HG03039 (cell line): ENCODE results near the gene HCN1.

Source experiments
- ATAC-seq: cut with Tn5 transposase; IDR thresholded peaks from one replicate; pipeline ENCODE4 v1.9.1; 2021; ENCODE audit warnings: mild to moderate bottlenecking, moderate library complexity; ENCODE audit not compliant: unreplicated experiment

HCN1 gene

GRCh38 chr5:45696206-45696836 is at the start of gene HCN1:
HCN1 (minus strand) TSS chr5:45696380.
- ATAC-seq = no peak

- no peak for ATAC-seq
These were observed 44.9 kb upstream of the HCN1 start for GRCh38 chr5:45741110-45741509.

GRCh38 chr5:45737153-45737552 is 41.0 kb upstream of the HCN1 start:
- ATAC-seq = no peak

GRCh38 chr5:45725537-45725936 is 29.4 kb upstream of the HCN1 start:
- ATAC-seq = no peak

- ATAC-seq = no peak
These were observed 1.0 kb upstream of the HCN1 start for GRCh38 chr5:45697201-45697600.

DNA sequence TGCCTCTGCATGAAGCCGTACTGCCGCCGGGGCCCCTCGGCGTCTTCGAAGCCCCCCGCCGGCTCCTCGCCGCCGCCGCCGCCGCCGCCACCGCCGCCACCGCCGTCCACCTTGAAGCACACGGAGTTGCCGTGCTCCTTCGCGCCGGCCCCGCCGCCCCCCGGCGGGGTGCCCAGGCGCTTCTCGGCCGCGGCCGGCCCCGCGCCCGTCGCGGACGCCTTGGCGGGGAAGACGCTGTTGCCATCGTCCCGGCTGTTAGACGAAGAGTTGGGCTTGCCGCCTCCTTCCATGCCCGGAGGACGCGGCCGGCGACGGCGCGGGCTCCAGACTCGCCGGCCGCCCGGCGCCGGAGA is 400 bp downstream of the HCN1 start:
- ATAC-seq = no peak

- no peak for ATAC-seq
These were observed 993 bp downstream of the HCN1 start for GRCh38 chr5:45694971-45695803.

DNA sequence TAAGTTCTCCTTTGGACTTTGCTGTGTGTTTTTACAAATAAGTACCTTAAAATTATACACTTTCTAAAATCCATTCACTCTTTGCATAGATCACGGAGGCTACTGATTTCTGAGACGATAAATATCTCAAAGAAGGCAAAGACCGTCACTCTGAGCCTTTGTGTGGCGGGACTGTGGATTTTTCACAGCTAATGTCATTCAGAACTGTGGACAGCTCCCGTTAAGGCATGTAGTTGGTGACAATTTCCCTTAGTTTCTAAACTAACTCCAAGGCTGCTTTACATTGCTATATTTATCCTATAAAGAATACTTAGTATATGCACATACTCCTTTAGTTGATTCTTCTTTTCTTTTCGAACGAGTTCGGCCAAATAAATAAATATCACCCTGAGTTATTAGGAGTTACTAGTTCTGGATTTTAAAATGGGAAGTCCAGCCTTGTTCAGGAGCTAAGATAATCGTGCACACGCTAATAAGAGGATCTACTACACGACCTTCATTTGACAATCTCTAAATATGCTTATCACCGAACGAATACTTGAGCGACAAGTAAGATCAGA is 1.8 kb downstream of the HCN1 start:
- no peak for ATAC-seq

GRCh38 chr5:45692481-45692880 is 3.7 kb downstream of the HCN1 start:
- ATAC-seq = no peak

- no peak for ATAC-seq
These were observed 4.5 kb downstream of the HCN1 start for GRCh38 chr5:45691656-45692055.

GRCh38 chr5:45687701-45688100 is 8.5 kb downstream of the HCN1 start:
- no peak for ATAC-seq

DNA sequence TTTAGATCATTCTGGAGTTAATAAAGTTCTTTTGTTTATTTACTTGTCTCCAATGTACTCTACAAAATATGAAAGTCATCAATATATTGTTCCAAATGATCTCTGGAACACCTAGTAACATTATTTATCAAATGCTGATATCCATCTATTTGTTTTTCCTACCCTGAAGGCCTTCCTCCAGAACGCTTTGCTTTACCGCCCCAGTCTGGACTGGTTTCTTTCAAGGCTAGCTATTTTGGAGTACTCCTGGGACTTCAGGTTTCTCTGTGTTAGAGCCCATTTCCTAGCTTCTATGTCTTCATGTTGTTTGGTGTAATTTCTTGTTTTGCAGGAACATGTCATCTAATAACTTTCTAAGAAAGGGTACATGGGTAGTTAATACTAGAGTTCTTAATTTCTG is 9.6 kb downstream of the HCN1 start:
- ATAC-seq = no peak

- no peak for ATAC-seq
These were observed 12.1 kb downstream of the HCN1 start for GRCh38 chr5:45684118-45684517.

DNA sequence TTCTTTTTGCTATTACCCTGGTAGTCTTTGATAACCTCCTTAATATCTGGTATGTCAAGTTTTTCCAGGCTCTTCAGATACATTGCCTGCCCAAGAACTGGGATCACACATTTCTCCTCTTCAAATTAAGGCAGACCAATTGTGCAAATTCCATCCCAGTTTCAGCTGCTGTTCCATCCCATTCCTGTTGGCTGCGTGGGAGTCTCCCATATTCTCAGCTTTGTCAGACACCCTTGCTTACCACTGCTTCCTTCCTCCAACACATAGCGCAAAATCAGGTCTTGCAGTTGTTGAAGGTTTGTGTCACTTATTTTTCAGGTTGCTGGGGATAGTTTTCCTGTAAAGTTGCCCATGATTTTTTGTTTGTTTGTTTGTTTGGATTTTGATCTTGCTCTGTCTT is 15.2 kb downstream of the HCN1 start:
- ATAC-seq = no peak

- ATAC-seq = no peak
These were observed 18.7 kb downstream of the HCN1 start for GRCh38 chr5:45677524-45677923.

DNA sequence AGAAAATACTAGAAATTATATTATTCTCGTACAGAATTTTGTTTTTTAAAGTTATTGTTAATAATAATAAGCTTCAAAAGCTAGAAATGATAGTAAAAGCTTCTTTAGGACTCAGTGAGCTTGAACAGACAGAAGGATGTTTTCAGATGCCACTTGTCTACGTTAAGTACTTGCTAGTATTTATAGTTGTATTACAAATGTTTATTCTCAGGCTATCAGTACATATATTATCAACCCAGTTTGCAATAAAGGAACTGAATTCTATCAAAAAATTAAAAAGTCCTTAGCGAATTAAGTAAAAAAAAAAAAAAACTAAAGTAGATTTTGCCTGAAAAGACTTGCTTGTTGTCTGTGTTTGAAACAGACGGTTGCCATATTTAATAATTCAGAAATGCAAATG is 23.9 kb downstream of the HCN1 start:
- no peak for ATAC-seq

DNA sequence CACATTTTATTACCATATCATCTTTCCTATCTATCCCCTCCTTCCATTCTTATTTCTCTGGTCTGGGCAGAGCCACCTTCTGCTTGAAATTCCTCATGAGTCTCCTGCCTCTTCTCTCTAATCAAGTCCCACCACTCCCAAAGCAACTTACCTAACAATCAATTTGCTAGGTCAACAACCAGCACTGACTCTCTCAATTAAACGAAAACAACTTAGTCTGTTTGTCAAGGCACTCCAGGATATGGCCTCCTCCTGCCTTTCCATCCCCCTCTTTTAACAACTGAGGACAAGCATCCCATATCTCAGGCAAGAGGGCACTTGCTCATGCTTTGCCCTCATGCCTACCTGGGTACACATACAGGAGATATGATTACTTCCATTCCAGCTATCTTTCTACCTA is 47.4 kb downstream of the HCN1 start:
- no peak for ATAC-seq

DNA sequence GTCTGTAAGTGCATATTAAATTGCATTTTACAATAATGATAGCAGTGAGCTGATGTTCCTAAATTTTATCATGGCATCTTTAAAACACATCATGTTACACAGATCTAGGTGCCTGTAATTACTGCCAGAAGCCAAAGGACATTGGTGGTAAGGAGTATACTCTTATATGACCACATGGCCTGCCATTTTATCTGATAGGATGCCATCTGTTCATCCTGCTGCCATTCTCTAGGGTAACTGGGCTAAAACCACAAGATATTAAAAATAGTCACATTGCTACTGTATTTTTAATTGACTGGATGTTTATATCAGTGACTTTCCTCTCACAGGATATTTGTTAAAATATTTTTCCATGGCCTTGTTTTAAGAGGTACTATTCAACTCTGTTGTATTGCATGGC is 53.1 kb downstream of the HCN1 start:
- no peak for ATAC-seq

DNA sequence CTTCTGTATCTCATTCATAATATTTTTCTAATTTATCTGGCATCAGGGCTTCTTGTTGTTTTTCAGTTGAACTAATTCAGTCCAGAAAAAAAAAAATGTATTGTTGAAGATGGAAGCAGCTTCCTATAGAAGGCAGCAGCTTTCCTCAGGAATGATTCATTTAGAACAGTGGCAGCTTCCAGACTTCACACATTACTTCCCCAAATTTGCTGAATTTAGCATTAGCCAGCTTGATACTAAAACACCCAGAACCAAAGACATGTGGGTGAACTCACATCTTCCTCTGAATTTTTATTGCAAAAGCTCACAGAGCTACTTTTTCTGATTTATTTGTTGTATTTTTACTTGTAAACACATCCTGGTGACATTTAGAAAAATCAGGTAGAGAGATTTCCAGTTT is 53.8 kb downstream of the HCN1 start:
- ATAC-seq = no peak

DNA sequence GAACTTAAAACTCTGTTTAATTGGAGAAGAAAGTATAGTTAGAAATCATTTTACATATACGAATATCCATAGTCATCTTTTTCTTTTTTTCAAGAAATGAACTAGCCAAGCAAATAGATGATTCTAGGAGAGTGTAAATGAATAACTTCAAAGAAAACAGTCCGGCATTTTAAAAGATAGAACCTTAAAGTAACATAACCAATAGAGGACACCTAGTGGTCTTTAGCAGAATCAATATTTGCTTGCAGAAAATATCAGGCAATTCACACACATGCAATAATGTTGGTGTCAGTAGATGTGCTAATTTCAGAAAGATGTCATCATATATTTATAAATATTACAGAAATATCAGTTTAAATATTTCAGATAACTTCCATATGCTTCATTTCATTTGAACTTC is 57.1 kb downstream of the HCN1 start:
- no peak for ATAC-seq

DNA sequence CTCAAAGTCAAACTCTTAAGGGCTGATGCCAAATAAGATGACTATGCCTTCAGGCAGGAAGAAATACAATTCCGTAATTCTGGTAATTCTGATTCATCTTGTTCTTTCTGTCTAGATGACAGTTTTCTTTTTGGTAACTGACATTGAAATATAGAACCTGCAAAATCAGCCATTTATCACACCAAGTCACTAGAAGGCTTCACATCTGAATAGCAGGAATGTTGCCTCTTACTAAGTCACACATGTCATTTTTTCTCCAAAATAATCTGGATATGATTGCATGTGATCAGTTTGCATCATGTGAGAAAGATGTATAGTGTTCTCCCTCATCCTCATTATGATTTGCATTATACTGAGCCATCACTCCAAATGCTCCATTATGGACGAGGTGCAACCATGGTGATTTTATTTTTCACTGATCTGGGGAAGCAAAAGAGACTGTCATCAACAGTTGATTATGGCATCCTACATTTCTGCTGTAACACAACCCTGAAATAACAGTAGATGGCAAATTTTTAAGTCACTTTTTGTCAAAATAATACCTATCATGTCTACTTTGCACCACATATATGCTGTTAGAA is 69.0 kb downstream of the HCN1 start:
- no peak for ATAC-seq

DNA sequence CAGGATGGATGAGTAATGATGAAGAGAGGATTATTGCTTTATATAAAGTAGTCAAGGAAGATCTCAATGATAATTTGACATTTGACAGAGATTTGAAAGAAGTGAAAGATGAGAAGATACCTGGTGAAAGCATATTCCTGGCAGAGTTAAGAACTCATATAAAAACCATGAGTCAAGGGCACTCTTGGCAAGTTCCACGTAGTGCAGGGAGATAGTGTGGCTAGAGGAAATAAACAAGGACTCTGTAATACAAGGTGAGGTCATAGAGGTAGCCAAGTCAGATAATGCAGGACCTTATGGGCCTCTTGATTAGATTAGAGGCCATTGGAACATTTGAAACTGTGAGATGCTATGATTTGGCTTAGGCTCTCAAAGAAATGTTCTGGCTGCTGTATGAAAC is 72.3 kb downstream of the HCN1 start:
- no peak for ATAC-seq
